ENCODE results near the gene SURF2.

GRCh38 chr9:133354766-133355165, 1.6 kb upstream of the SURF2 start:
- TF ChIP-seq RAD21 (IDR thresholded peaks at IDR 0.05; ENCODE audit: low read length) (no peak), JUND (IDR thresholded peaks at IDR 0.05) (no peak), GABPA (IDR thresholded peaks at IDR 0.05; ENCODE audit: low read depth) (no peak), FOXJ3 (CRISPR knock-in tag; IDR thresholded peaks at IDR 0.05) (no peak), TAF1 (IDR thresholded peaks at IDR 0.05; ENCODE audit: borderline replicate concordance, low read depth, low read length) (no peak), EP300 (IDR thresholded peaks at IDR 0.05; ENCODE audit: borderline replicate concordance in 1 of 2, low read depth in 1 of 2, low read length in 1 of 2) (no peak), MXI1 (IDR thresholded peaks at IDR 0.05; ENCODE audit: low read depth, low read length) (no peak)
- TF ChIP-seq, protein P1, sequence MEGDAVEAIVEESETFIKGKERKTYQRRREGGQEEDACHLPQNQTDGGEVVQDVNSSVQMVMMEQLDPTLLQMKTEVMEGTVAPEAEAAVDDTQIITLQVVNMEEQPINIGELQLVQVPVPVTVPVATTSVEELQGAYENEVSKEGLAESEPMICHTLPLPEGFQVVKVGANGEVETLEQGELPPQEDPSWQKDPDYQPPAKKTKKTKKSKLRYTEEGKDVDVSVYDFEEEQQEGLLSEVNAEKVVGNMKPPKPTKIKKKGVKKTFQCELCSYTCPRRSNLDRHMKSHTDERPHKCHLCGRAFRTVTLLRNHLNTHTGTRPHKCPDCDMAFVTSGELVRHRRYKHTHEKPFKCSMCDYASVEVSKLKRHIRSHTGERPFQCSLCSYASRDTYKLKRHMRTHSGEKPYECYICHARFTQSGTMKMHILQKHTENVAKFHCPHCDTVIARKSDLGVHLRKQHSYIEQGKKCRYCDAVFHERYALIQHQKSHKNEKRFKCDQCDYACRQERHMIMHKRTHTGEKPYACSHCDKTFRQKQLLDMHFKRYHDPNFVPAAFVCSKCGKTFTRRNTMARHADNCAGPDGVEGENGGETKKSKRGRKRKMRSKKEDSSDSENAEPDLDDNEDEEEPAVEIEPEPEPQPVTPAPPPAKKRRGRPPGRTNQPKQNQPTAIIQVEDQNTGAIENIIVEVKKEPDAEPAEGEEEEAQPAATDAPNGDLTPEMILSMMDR (IDR thresholded peaks at IDR 0.05), result no peak
- TF ChIP-seq, protein P2, sequence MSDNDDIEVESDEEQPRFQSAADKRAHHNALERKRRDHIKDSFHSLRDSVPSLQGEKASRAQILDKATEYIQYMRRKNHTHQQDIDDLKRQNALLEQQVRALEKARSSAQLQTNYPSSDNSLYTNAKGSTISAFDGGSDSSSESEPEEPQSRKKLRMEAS (IDR thresholded peaks at IDR 0.05; ENCODE audit: low read depth), result no peak
